HG03565 (cell line): ENCODE data around the gene HAUS5.

Experiments
- ATAC-seq: cut with Tn5 transposase; IDR thresholded peaks from one replicate; pipeline ENCODE4 v1.9.1; 2021; ENCODE audit warnings: mild to moderate bottlenecking, moderate library complexity; ENCODE audit not compliant: unreplicated experiment

Gene HAUS5

DNA sequence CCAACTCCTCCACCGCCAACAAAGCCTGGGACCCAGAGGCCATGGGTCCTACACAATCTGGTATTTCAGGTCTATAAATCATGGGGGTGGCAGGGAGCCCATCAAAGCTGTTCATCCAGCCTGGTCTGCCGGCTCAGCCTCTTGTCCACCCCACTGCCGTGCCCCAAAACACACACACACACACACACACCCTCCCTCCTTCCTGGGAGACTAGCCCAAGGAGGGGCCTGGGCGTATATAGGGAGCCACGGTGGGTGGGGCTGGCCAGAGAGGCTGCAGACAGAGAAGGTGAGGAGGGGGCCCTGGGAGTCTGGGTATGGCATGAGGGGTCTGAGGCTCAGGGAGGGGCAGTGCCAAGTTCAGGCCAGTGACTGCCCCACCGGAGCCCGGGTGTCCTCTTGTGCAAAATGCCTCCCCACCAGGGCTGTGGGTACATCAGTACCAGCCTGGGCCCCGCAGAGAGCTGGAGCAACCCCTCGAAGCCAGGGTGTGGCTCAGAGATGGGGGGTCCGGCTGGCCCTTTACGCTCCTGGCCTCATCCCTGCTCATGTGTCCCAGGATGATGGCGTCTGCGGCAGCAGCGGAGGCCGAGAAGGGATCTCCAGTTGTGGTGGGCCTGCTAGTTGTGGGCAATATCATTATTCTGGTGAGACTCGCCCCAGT, 53.8 kb downstream of the HAUS5 start, which contains the start of gene UPK1A:
Gene UPK1A (plus strand): TSS at position 267 of the 663 bp plus-strand sequence. CDS start 296 bp downstream, at position 563.
- ATAC-seq, result no peak

GRCh38 chr19:35669566-35669965, 57.0 kb downstream of the HAUS5 start:
- no peak for ATAC-seq

- no peak for ATAC-seq
Measured at GRCh38 chr19:35669974-35670373, 57.4 kb downstream of the HAUS5 start.

- ATAC-seq, result no peak
Measured at GRCh38 chr19:35670686-35671085, 58.2 kb downstream of the HAUS5 start.

GRCh38 chr19:35671818-35672217, 59.3 kb downstream of the HAUS5 start:
- no peak for ATAC-seq

GRCh38 chr19:35673121-35673804, 60.7 kb downstream of the HAUS5 start:
- ATAC-seq, result no peak
